ENCODE data around the gene PSMG4.

PSMG4 gene

GRCh38 chr6:3287976-3288707, 29.4 kb downstream of the PSMG4 start:
- in situ Hi-C loops (cut with HindIII; ENCODE audit: low sequenced_read_pairs) = loop anchor here (25.0 kb wide), 1 partner anchor 424 kb away; no protein-coding TSS in a partner anchor

DNA sequence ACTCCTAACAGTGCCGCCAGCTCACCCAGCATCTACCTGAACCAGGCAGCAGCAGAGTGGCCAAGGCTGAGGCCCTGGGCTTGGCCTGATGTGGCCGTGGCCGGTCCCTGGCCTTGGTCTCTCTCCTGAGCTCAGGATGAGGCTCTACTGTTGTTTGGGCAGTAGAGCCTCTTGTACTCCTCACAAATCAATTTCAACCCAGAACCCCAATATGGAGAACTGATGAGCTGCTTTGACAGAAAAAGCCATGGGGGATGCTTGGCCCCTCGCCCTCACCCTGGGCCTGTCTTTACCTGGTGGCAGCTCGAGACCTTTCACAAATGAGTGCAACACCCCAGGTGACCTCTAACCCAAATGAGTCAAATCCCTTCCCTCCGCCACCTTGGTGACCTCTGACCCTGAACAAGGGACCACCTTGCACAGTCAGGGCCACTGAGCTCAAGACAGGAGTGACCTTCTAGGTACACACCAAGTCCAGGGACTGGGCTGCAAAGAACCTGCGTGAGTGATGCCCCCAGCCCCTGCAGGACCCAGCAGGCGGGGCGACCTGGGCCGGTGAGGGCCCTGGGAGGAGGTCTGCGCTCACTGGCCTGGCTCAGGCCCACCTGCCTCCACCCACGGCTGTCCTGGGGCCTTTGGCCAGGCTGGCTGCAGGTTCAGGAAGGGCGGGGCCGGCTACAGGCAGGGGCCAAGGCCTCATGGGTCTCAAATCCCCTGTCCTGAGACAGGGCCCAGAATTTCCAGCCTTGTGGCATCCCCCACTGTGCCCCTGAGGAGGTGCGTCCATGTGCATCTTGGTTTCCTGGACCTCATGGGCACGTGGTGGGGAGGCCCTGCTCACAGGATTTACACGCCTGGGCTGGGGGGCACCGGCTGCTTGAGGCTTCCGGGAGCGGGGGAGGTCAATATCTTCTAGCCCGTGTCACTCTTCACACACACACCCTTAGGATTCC, 30.2 kb downstream of the PSMG4 start:
- in situ Hi-C loops (cut with HindIII; ENCODE audit: low sequenced_read_pairs) = loop anchor here (25.0 kb wide), 1 partner anchor 423 kb away; no protein-coding TSS in a partner anchor

DNA sequence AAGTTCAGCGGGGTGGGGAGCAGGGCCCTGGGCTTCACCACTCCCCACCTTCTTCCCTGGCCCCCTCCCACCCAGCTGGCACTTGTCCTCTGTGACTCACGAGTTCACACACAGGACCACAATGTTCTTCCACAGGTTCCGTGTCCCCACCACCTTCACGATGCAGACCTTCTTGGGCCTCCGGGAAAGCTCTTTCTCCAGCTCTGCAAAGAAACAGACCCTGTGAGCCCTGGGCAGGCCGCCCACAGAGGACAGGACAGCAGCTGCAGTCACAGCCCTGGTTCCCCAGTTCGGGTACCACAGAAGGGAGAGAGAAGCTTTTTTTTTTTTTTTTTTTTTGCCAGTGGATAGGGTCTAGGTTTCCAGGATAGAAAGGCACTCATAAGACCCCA, 30.9 kb downstream of the PSMG4 start:
- in situ Hi-C loops (cut with HindIII; ENCODE audit: low sequenced_read_pairs) = loop anchor here (25.0 kb wide), 1 partner anchor 423 kb away; no protein-coding TSS in a partner anchor

DNA sequence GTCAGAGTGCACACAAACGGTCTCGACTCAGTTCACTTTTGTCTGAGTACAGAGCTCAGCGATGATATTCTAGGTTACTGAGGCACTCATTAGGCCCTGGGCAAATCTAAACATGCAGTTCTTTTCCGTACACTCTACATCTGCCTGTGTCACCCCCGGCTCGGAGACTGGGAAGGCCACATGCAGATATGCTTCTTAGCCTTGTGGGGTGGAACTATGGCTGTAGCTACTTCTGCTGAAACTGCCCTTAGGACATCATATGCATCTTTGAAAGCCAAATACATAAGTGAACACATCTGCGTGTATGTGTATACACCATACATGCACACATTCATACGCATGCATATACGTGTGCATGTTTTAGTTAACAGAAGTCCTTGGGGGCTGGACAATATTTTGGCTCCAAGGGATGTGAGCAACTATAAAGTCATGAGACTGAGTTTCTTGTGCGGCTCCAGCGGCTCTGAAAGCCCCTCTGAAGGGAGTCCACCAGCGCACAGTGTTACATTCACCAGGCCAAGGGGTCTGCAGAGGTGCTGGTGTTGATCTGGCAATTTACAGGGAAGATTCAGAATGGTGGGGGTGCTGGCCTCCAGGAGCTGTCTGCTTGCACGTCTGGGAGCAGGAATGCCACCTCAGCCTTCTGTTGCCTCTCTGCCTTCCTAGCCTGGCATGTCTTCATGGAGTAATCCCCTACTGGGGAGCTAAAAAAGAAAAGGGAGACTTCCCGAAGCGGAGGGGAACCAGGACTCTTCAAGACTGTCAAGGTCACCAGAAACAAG, 31.6 kb downstream of the PSMG4 start:
- in situ Hi-C loops (cut with HindIII; ENCODE audit: low sequenced_read_pairs) = loop anchor here (25.0 kb wide), 1 partner anchor 422 kb away; no protein-coding TSS in a partner anchor

DNA sequence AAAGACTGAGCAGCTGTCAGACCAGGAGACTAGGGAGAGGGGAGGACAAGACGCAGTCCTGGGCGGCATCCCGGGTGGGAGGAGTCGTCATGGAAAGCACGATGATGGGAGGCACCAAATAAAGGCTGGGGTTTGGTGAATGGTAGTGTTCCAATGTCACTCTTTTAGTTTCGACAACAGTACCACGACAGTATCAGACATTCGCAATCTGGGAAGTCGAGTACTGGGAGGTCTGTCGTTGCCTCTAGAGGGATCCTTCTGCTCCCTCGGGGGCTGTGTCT, 32.1 kb downstream of the PSMG4 start:
- in situ Hi-C loops (cut with HindIII; ENCODE audit: low sequenced_read_pairs) = loop anchor here (25.0 kb wide), 1 partner anchor 421 kb away; no protein-coding TSS in a partner anchor

DNA sequence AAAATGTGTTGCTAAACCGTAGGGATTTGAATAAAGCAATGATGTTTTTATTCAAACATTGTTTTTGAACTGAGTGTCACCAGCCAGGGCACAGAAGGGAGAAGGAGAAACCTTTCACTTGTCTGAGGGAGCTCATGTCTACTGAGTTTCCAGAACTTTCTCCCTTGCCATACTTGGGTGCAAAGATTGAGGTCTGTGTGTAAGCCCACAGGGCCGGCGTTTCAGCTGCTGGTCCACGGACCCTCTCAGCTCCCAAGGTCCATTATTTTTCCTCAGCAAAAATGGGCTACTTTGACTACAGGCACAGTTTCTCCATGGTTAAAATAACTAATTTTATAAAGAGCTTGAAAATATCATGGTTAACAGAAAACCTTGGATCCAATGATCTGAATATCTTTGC, 32.6 kb downstream of the PSMG4 start:
- in situ Hi-C loops (cut with HindIII; ENCODE audit: low sequenced_read_pairs) = loop anchor here (25.0 kb wide), 1 partner anchor 421 kb away; no protein-coding TSS in a partner anchor

- in situ Hi-C loops (cut with HindIII; ENCODE audit: low sequenced_read_pairs) = loop anchor here (25.0 kb wide), 1 partner anchor 420 kb away; no protein-coding TSS in a partner anchor
These were observed 33.2 kb downstream of the PSMG4 start for GRCh38 chr6:3291987-3292386.

GRCh38 chr6:3292431-3293197, 33.9 kb downstream of the PSMG4 start:
- in situ Hi-C loops (cut with HindIII; ENCODE audit: low sequenced_read_pairs) = loop anchor here (25.0 kb wide), 1 partner anchor 420 kb away; no protein-coding TSS in a partner anchor

- in situ Hi-C loops (cut with HindIII; ENCODE audit: low sequenced_read_pairs) = loop anchor here (25.0 kb wide), 1 partner anchor 419 kb away; no protein-coding TSS in a partner anchor
These were observed 34.8 kb downstream of the PSMG4 start for GRCh38 chr6:3293271-3294155.

GRCh38 chr6:3294396-3294795, 35.6 kb downstream of the PSMG4 start:
- in situ Hi-C loops (cut with HindIII; ENCODE audit: low sequenced_read_pairs) = loop anchor here (25.0 kb wide), 1 partner anchor 418 kb away; no protein-coding TSS in a partner anchor

DNA sequence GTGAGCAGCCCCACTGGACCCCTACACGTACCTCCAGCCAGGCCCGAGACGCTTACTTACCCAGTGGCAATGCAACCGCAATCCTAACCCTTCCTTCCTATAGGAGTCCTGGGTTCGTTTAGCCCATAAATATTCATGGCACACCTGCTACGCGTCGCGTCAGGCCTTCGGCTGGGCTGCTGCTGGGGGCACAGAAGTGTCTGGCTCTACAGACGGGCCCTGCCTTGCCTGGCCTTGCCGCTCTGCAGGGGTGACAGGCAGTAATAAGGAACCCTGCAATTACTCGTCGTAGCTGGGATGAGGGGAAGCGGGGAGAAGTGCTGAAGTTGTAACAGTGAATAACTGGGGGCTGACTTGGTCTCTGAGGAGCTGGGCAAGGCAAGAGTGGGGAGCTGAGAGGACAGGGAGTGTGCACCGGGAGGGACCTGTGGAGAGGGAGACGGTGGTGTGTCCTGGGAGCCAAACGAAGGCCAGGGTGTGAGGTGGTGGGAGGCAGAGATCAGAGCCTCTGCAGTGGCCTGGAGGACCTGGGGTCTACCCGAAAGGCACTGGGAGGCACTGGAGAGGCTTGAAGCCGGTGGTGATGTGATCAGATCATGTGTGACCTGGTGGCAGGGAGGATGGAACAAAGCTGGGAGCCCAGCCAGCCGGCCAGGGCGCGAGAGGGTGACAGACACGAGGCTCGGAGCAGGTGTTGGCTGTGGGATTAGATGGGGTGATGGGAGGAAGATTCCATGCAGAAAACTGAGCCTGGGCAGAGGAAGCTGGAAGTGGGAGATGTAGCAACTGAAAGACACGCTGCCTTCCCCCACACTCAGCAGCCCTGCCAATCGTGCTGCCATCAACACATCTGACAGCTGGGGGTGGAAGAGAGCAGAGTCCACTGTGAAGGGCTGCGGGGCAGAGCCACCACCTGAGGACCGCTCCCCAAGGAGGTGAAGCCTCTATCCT, 36.4 kb downstream of the PSMG4 start:
- in situ Hi-C loops (cut with HindIII; ENCODE audit: low sequenced_read_pairs) = loop anchor here (25.0 kb wide), 1 partner anchor 417 kb away; no protein-coding TSS in a partner anchor

- in situ Hi-C loops (cut with HindIII; ENCODE audit: low sequenced_read_pairs) = loop anchor here (25.0 kb wide), 1 partner anchor 416 kb away; no protein-coding TSS in a partner anchor
These were observed 37.3 kb downstream of the PSMG4 start for GRCh38 chr6:3296078-3296477.

DNA sequence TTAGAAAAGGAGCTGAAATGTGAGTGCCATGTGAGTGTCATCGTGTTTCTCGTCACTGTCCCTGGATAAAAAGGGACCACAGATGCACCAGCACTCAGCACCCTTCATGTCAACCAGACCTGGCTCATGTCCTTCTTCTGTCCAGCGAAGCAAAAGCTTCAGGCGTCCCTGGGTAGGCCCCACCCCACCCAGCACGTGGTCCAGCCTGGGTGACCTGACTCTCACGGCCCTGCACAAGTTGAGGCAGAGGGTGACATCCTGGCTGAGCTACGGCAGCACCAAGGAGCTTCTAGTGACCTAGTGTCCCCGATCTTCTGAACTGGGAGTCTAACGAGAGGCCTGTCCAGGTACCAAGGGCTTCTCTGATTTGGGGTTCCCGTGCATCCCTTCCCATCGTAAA, 37.8 kb downstream of the PSMG4 start:
- in situ Hi-C loops (cut with HindIII; ENCODE audit: low sequenced_read_pairs) = loop anchor here (25.0 kb wide), 1 partner anchor 416 kb away; no protein-coding TSS in a partner anchor

DNA sequence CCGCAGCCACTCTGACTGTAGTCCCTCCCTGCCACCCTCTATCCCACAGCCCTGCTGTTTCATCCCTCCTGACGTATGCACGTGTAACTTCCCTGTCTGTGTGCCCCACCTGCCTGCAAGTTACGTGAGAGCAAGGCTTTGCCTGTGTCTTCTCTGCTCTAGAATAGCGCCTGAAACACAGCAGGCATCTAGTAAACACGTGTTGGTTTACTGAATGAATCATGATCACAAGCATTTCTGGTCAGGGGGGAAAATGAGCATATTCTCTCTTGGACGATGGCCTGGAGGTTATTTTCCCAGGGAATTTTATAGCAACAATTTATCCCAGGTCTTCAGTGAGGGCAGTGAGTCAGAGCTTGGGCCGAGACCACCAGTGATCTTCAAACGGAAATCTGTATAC, 38.3 kb downstream of the PSMG4 start:
- in situ Hi-C loops (cut with HindIII; ENCODE audit: low sequenced_read_pairs) = loop anchor here (25.0 kb wide), 1 partner anchor 415 kb away; no protein-coding TSS in a partner anchor

DNA sequence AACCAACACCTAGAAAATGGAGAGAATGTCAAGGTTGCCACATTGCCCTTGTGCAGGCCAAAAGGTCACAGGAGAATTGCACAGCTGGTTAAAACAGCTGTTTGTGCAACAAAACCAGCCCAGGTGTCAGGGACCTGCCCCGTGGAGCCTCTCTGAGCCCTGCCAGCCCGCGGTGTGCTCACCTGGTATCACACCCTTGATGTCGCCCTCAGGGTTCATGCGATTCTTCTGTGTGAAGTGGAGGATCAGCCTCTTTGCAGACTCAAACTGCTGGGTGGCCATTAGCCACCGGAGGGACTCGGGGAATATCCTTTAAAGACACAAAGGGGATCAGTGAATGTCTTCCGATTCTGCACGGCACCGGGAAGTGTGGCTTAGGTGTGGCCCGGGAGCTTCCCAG, 39.2 kb downstream of the PSMG4 start:
- in situ Hi-C loops (cut with HindIII; ENCODE audit: low sequenced_read_pairs) = loop anchor here (25.0 kb wide), 1 partner anchor 414 kb away; no protein-coding TSS in a partner anchor

GRCh38 chr6:3299221-3299620, 40.5 kb downstream of the PSMG4 start:
- in situ Hi-C loops (cut with HindIII; ENCODE audit: low sequenced_read_pairs) = loop anchor here (25.0 kb wide), 1 partner anchor 413 kb away; no protein-coding TSS in a partner anchor

GRCh38 chr6:3301506-3301905, 42.8 kb downstream of the PSMG4 start:
- in situ Hi-C loops (cut with HindIII; ENCODE audit: low sequenced_read_pairs) = no loop called here
